NOMO-1 (cell line): ENCODE results near the gene ARHGAP28.
"Not testable (repeated sequence)": the region's sequence is repeated elsewhere in the genome, so short reads cannot be mapped to it uniquely, and the experiment has no call there.

Source experiments
- DNase-seq, 2 experiments: peaks; one replicate each; lab custom pipeline; 2025; ENCODE audit not compliant: unreplicated experiment in 2 of 2; lab: John Stamatoyannopoulos, UW

Gene ARHGAP28

GRCh38 chr18:6920099-6920955 lies 190.8 kb downstream of the ARHGAP28 start:
- peak; percentile 5 to 40 for DNase-seq

GRCh38 chr18:6921571-6921970 lies 192.1 kb downstream of the ARHGAP28 start:
- DNase-seq = no peak

- DNase-seq = no peak
These were observed 193.7 kb downstream of the ARHGAP28 start for GRCh38 chr18:6923220-6923619.

GRCh38 chr18:6927153-6927552 lies 197.6 kb downstream of the ARHGAP28 start:
- no peak for DNase-seq

GRCh38 chr18:6928359-6928758 lies 198.8 kb downstream of the ARHGAP28 start:
- DNase-seq = no peak

- DNase-seq = no peak
These were observed 200.0 kb downstream of the ARHGAP28 start for GRCh38 chr18:6929370-6930102.

- no peak for DNase-seq
These were observed 205.3 kb downstream of the ARHGAP28 start for GRCh38 chr18:6934859-6935258.

GRCh38 chr18:6938003-6938402 lies 208.5 kb downstream of the ARHGAP28 start:
- DNase-seq = no peak

- not testable (repeated sequence) for DNase-seq
These were observed 208.9 kb downstream of the ARHGAP28 start for GRCh38 chr18:6938403-6938802.

GRCh38 chr18:6939972-6940371 lies 210.5 kb downstream of the ARHGAP28 start:
- DNase-seq = no peak

GRCh38 chr18:6940451-6940850 lies 210.9 kb downstream of the ARHGAP28 start:
- no peak for DNase-seq

GRCh38 chr18:6941996-6942395 lies 212.5 kb downstream of the ARHGAP28 start:
- DNase-seq = no peak

- DNase-seq = no peak
These were observed 213.2 kb downstream of the ARHGAP28 start for GRCh38 chr18:6942742-6943141.

- DNase-seq = no peak
These were observed 213.6 kb downstream of the ARHGAP28 start for GRCh38 chr18:6943143-6943542.

GRCh38 chr18:6947338-6948030 lies 218.0 kb downstream of the ARHGAP28 start:
- no peak for DNase-seq

- DNase-seq = no peak
These were observed 219.0 kb downstream of the ARHGAP28 start for GRCh38 chr18:6948281-6949055.

- DNase-seq = no peak
These were observed 220.5 kb downstream of the ARHGAP28 start for GRCh38 chr18:6949800-6950586.

GRCh38 chr18:6950641-6951040 lies 221.1 kb downstream of the ARHGAP28 start:
- DNase-seq = no peak

- DNase-seq = no peak
These were observed 222.0 kb downstream of the ARHGAP28 start for GRCh38 chr18:6951336-6952090.
